Retinal pigment epithelial cell (primary cell): ENCODE measurements around the gene MYMX.
A peak's percentile ranks its signal among the peaks of the same experiment; 100 is the strongest.

Experiments used
- DNase-seq: peaks from one replicate; pipeline ENCODE4 v3.0.0-alpha.2; 2010; ENCODE audit warnings: low read depth
- H3K4me3 ChIP-seq: 2 replicates; pipeline ENCODE4 v1.5.1; 2011; ENCODE audit warnings: mild to moderate bottlenecking, low read length, control low read depth, moderate library complexity
- CTCF ChIP-seq: conservative IDR thresholded peaks from 2 replicates; pipeline ENCODE4 v1.5.1; 2011; ENCODE audit warnings: low read depth, low read length, control low read depth, inconsistent platforms

MYMX gene

GRCh38 chr6:44176130-44176761 lies 40.5 kb upstream of the MYMX start:
- no peak for TF ChIP-seq CTCF
- no peak overlapping the region for H3K4me3 ChIP-seq
- DNase-seq = no peak

GRCh38 chr6:44176762-44177509 lies 39.8 kb upstream of the MYMX start:
- no peak for DNase-seq
- TF ChIP-seq CTCF = no peak
- H3K4me3 ChIP-seq = no peak overlapping the region

- peak; percentile 48 for DNase-seq
- H3K4me3 ChIP-seq = no peak overlapping the region
- TF ChIP-seq CTCF = no peak
Observed at GRCh38 chr6:44177691-44178423, 38.9 kb upstream of the MYMX start.

- TF ChIP-seq CTCF = no peak
- no peak for DNase-seq
- no peak overlapping the region for H3K4me3 ChIP-seq
Observed at GRCh38 chr6:44178424-44179071, 38.2 kb upstream of the MYMX start.

- DNase-seq = no peak
- no peak overlapping the region for H3K4me3 ChIP-seq
- TF ChIP-seq CTCF = no peak
Observed at GRCh38 chr6:44179072-44179536, 37.6 kb upstream of the MYMX start.

GRCh38 chr6:44179648-44180047 lies 37.1 kb upstream of the MYMX start:
- no peak for DNase-seq
- no peak overlapping the region for H3K4me3 ChIP-seq
- no peak for TF ChIP-seq CTCF
